ENCODE results near the gene STIP1.
"Not testable (repeated sequence)": the region's sequence is repeated elsewhere in the genome, so short reads cannot be mapped to it uniquely, and the experiment has no call there.

The STIP1 gene

GRCh38 chr11:64156235-64157011 is 29.5 kb upstream of the STIP1 start:
- H3K27ac ChIP-seq = no peak overlapping the region
- H3K4me3 ChIP-seq = no peak overlapping the region

DNA sequence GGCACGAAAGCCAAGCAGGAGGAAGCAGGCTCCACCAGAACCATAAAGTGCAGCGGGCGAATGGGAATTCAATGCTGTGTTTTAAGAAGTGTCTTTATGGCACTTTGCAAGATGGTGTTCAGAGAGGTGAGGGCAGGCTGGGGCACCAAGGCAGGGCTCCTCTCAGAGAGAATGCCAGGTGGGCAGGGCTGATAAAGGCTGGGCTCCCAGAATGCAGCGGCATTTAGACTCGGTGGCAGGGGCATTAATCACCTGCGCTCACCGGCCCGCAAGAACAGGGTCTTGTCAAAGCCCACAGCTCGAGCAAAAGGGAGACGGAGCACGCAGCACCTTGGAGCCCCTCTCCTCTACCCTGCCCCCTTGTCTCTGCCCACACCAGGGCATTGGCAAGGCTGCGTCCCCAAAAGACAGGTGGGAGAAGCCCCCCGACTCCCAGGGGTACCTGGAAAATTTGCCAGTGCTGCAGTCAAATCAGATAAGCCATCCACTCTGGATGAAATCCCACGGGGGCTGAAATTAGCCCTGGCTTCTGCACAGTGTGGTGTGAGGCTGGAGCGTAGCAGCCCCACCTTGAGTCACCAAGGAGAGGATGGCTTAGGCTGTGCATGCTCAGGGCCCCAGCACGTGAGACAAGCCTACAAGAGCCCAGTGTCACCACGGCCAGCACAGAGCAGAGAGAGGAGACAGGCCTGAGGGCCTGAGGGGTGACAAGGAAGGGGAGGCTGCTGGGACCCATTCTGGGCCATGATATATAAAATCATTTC is 28.2 kb upstream of the STIP1 start:
- Histone ChIP-seq H3K27ac (no peak overlapping the region), H3K4me3 (no peak overlapping the region)

- H3K27ac ChIP-seq = no peak overlapping the region
Observed at GRCh38 chr11:64161037-64161436, 24.9 kb upstream of the STIP1 start.

GRCh38 chr11:64162769-64163168 is 23.2 kb upstream of the STIP1 start:
- H3K4me3 ChIP-seq, H3K27ac ChIP-seq: not testable (repeated sequence)

More at GRCh38 chr11:64161037-64161436, 24.9 kb upstream of the STIP1 start:
- no peak overlapping the region for H3K4me3 ChIP-seq

DNA sequence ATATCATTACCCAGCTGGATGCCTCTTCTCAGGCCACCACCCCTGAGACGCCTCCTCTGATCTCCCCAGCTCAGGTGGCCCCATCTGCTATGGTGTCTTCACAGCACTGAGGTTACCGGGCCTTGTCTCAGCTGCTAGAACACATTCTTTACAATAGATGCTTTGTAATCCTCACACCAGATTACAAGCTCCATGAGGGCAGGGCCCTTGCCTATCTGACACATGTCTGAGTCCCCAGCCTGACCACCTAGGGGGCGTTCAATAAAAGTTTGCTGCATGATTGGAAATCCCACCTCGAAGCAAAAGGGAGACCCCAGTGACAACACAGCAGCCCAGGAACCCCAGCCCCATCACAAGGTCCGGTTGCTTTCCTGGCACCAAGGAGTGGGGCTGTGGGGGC is 22.0 kb upstream of the STIP1 start:
- H3K4me3 ChIP-seq = no peak overlapping the region
- peak overlapping the region in 1 of 21 experiments; percentile 87 for H3K27ac ChIP-seq

GRCh38 chr11:64164392-64165312 is 21.3 kb upstream of the STIP1 start:
- Histone ChIP-seq H3K27ac (peak overlapping the region in 8 of 21 experiments; percentile 68 to 87 (median 83)), H3K4me3 (peak overlapping the region; percentile 55 to 85 (median 63))

- Histone ChIP-seq H3K4me3 (peak overlapping the region; percentile 55 to 85 (median 63)), H3K27ac (peak overlapping the region in 20 of 21 experiments; percentile 46 to 89 (median 83))
Observed at GRCh38 chr11:64165481-64165841, 20.5 kb upstream of the STIP1 start.

- Histone ChIP-seq H3K27ac (peak within 1 kb of the TSS; percentile 20 to 89 (median 83)), H3K4me3 (peak within 1 kb of the TSS; percentile 55 to 85 (median 63))
Observed at GRCh38 chr11:64165842-64166635, 19.9 kb upstream of the STIP1 start, which contains the start of gene MACROD1. TSS of gene MACROD1 (minus strand) at chr11:64166113. CDS start at chr11:64165994, 119 bp downstream.

- no peak overlapping the region for H3K4me3 ChIP-seq
- peak overlapping the region in 1 of 21 experiments; percentile 31 for H3K27ac ChIP-seq
Observed at GRCh38 chr11:64170419-64170818, 15.6 kb upstream of the STIP1 start.

DNA sequence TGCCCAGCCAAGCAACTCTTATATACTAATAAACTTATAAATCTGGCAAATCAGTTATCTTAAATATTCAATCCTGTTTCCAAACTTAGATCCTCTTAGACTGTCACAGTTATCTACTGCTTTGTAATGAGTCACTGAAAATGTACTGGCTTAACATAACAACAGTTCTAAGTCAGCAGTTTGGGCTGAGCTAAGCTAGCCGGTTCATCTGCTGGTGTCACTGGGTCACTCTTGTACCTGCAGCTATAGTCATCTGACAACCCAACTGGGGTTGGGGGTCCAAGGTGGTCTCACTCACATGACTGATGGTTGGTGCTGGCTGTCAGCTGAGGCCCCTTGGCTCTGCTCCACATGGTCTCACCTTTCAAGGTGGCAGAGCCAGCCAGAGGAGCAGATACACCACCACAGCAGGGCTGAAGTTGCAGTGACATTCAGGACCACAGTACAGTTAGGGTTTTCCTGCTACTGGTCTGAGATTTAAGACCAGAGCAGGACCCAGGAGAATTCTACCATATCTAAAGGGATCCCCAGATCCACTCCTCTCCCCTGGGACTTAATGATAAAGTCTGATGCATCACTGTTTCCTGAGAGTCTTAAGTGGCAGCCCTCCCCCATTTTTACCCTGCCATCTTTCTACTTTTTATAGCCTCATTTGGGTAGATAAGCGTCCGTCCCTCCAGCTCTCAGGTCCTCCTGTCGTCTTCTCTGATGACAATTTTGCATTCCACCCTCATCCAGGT is 12.2 kb upstream of the STIP1 start:
- no peak overlapping the region for H3K27ac ChIP-seq
- H3K4me3 ChIP-seq = no peak overlapping the region

GRCh38 chr11:64176751-64177150 is 9.2 kb upstream of the STIP1 start:
- Histone ChIP-seq H3K27ac (no peak overlapping the region), H3K4me3 (no peak overlapping the region)

DNA sequence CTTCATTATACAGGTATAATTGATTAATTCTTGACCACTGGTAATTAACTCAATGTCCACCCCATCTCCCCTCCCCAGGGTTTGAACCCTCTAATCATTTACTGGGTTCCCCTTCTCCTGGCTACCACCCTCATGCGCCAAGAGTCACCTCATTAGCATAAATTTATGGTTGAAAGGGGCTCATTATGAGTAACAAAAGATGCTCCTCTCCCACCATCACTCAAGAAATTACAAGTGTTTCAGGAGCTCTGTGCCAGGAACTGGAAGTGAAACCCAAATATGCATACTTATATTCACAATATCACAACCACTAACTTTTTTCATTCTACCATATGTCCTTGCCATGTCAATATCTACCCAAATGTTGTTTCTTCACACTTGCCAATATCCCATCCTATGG is 7.8 kb upstream of the STIP1 start:
- no peak overlapping the region for H3K27ac ChIP-seq
- H3K4me3 ChIP-seq = no peak overlapping the region

DNA sequence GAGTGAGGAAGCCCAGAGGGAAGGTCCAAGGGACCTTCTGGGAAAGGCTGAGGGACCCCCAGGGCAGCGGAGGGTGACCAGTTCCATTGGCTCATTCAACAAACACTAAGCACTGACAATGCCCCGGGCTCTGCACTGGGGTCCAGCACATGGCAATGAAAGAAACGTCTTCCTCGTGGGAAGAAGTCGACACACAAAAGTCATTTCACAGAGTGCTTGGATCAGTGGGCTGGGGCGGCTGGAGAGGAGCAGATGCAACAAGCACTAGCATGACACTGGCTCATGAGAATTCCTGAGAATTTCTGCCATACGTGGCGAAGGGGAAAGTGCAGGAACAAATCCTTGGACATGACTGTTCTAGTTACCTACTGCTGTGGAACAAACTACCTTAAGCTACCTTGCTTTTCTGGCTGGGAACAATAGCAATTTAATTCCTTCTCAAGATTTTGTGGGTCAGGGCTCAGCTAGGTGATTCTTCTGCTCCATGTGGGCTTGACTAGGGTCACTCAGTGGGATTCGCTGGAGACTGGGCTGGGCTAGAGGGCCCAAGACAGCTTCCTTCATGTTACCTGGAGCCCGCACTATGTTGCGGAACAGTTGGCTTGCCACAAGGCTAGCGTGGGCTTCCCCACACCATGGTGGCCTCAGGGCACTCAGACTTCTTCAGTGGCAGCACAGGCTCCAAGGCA is 6.9 kb upstream of the STIP1 start:
- H3K4me3 ChIP-seq = no peak overlapping the region

DNA sequence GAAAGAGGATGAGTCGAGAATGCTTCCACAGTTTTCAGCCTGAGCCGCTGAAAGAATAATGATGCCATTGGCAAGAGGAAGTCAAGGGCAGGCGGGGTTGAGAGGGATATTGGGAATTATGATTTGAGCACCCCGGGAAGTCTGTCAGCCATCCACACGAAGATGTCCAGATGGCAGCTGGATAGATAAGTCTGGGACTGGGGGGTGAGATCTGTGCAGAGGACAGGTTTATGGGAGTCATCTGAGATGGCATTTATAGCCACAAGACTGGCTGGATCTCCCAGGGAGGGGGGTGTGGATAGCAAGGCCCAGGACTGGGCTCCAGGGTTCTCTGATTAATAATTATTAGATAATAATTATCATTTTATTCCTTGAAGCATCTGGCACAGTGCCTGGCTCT is 5.1 kb upstream of the STIP1 start:
- peak overlapping the region in 12 of 21 experiments; percentile 7 to 78 (median 60) for H3K27ac ChIP-seq

More for the DNA sequence above, 6.9 kb upstream of the STIP1 start:
- no peak overlapping the region for H3K27ac ChIP-seq

GRCh38 chr11:64181506-64182411 is 4.2 kb upstream of the STIP1 start:
- peak overlapping the region in 18 of 21 experiments; percentile 7 to 78 (median 55) for H3K27ac ChIP-seq
- H3K4me3 ChIP-seq = no peak overlapping the region

More for the DNA sequence above, 5.1 kb upstream of the STIP1 start:
- H3K4me3 ChIP-seq = no peak overlapping the region

- H3K4me3 ChIP-seq = no peak overlapping the region
- H3K27ac ChIP-seq = peak overlapping the region in 2 of 21 experiments; percentile 49 to 94
Observed at GRCh38 chr11:64183890-64184289, 2.1 kb upstream of the STIP1 start.
